B cell (primary cell): ENCODE measurements around the gene MPLKIP. TPM values are rescaled to one million over a fixed set of nuclear protein-coding genes. Genes with fewer than 3 reads are reported as not detected.

Source experiments
- ATAC-seq: fragments of 200-7000 bp; cut with Tn5 transposase; one replicate; pipeline ENCODE4 v1.10.0; 2021; ENCODE audit warnings: low read depth, mild to moderate bottlenecking, moderate number of reproducible peaks, moderate library complexity
- CTCF ChIA-PET: fragments of 350-600 bp; sonication (Branson Sonifier 250); formaldehyde crosslinking; loops from one replicate; lab custom pipeline; 2021; ENCODE audit warnings: antibody characterized with exemption, inconsistent platforms; lab: Charles Lee
- POLR2A ChIA-PET: fragments of 350-600 bp; sonication (Branson Sonifier 250); formaldehyde crosslinking; loops from one replicate; lab custom pipeline; 2021; ENCODE audit warnings: antibody characterized with exemption; lab: Charles Lee
- DNase-seq: peaks from one replicate; pipeline ENCODE4 v3.0.0; 2013
- H2AFZ ChIP-seq: 2 replicates; pipeline ENCODE4 v1.6.1; 2012; ENCODE audit warnings: mild to moderate bottlenecking, low read depth, low read length; ENCODE audit not compliant: insufficient read depth, poor library complexity, severe bottlenecking
- H3K27ac ChIP-seq, 2 donors: 1 replicate in 1 of 2; 2 replicates in 1 of 2; pipeline ENCODE4 v1.5.1; 2012 to 2013; ENCODE audit warnings: low read length in 2 of 2, mild to moderate bottlenecking in 2 of 2, moderate library complexity in 1 of 2
- H3K27me3 ChIP-seq, 4 experiments: fragments of 200-600 bp in 1 of 4; sonication (generic) in 1 of 4; replicated peaks in 1 of 4; 1 replicate in 2 of 4; 2 replicates in 2 of 4; pipeline versions ENCODE4 v1.6.1 to v1.7.0; 2013 to 2016; ENCODE audit warnings: low read length in 3 of 4, mild to moderate bottlenecking in 2 of 4, mixed read lengths in 1 of 4, moderate library complexity in 1 of 4; ENCODE audit not compliant: insufficient read depth in 4 of 4, control insufficient read depth in 3 of 4; ENCODE audit errors: control extremely low read depth in 1 of 4
- H3K36me3 ChIP-seq, 2 experiments: replicated peaks in 1 of 2; 1 replicate in 1 of 2; 2 replicates in 1 of 2; pipeline versions ENCODE4 v1.6.1 to v1.7.1; 2013; ENCODE audit warnings: low read length in 1 of 2; ENCODE audit not compliant: insufficient read depth in 2 of 2, control insufficient read depth in 1 of 2; ENCODE audit errors: control extremely low read depth in 1 of 2, extremely low read depth in 1 of 2
- H3K4me1 ChIP-seq, 2 donors: fragments of 200-600 bp in 1 of 2; sonication (generic) in 1 of 2; 1 replicate in 1 of 2; 2 replicates in 1 of 2; pipeline versions ENCODE4 v1.5.1 to v1.6.1; 2013 to 2017; ENCODE audit warnings: low read length in 2 of 2; ENCODE audit not compliant: control insufficient read depth in 2 of 2, insufficient read depth in 2 of 2
- H3K4me2 ChIP-seq: replicated peaks from 2 replicates; pipeline ENCODE3; 2012; ENCODE audit warnings: mild to moderate bottlenecking, low read depth, low read length; ENCODE audit not compliant: poor library complexity, severe bottlenecking
- H3K4me3 ChIP-seq, 5 experiments: fragments of 200-600 bp in 1 of 5; sonication (generic) in 1 of 5; 1 replicate in 3 of 5; 2 replicates in 2 of 5; pipeline versions ENCODE4 v1.5.1 to v1.7.0; 2011 to 2016; ENCODE audit warnings: low read length in 4 of 5, mild to moderate bottlenecking in 4 of 5, low read depth in 2 of 5, control low read depth in 1 of 5, moderate library complexity in 1 of 5; ENCODE audit not compliant: insufficient read depth in 1 of 5; ENCODE audit errors: control extremely low read depth in 1 of 5, extremely low read depth in 1 of 5
- H3K79me2 ChIP-seq: fragments of 200-600 bp; sonication (generic); one replicate; pipeline ENCODE4 v1.6.0; 2016; ENCODE audit warnings: low read length; ENCODE audit not compliant: control insufficient read depth, insufficient read depth
- H3K9ac ChIP-seq: fragments of 200-600 bp; sonication (generic); 2 replicates; pipeline ENCODE4 v1.6.1; 2017; ENCODE audit warnings: mild to moderate bottlenecking, low read length, moderate library complexity
- H3K9me3 ChIP-seq, 3 donors: one replicate each; pipeline versions ENCODE4 v1.6.1 to v1.7.1; 2013; ENCODE audit warnings: low read length in 2 of 3; ENCODE audit not compliant: control insufficient read depth in 2 of 3, insufficient read depth in 1 of 3; ENCODE audit errors: control extremely low read depth in 1 of 3
- H4K20me1 ChIP-seq: 2 replicates; pipeline ENCODE4 v1.6.0; 2012; ENCODE audit warnings: mild to moderate bottlenecking, low read length; ENCODE audit not compliant: insufficient read depth, control insufficient read depth, poor library complexity, severe bottlenecking
- H3K27ac Mint-ChIP-seq: one replicate; pipeline ENCODE4 v1.8.0; 2021; ENCODE audit warnings: mixed read lengths
- H3K27me3 Mint-ChIP-seq: one replicate; pipeline ENCODE4 v1.8.0; 2021; ENCODE audit warnings: mixed read lengths
- H3K4me1 Mint-ChIP-seq: one replicate; pipeline ENCODE4 v1.8.0; 2021; ENCODE audit warnings: mixed read lengths
- H3K4me3 Mint-ChIP-seq: one replicate; pipeline ENCODE4 v1.8.0; 2021; ENCODE audit warnings: mixed read lengths
- H3K9me3 Mint-ChIP-seq: one replicate; pipeline ENCODE4 v1.8.0; 2022; ENCODE audit warnings: mixed read lengths; ENCODE audit not compliant: insufficient read depth
- CTCF ChIP-seq: fragments of 200-600 bp; IDR thresholded peaks from one replicate; pipeline ENCODE4 v1.8.0; 2022; ENCODE audit warnings: antibody characterized with exemption, mild to moderate bottlenecking
- EZH2 ChIP-seq: IDR thresholded peaks from 2 replicates; pipeline ENCODE4 v1.6.1; 2012; ENCODE audit warnings: borderline replicate concordance, low read depth, mild to moderate bottlenecking, moderate library complexity, low read length; ENCODE audit not compliant: insufficient read depth, poor library complexity, severe bottlenecking
- WGBS: methylation state at CpG from one replicate; pipeline ENCODE4 v1.1.5; 2013; ENCODE audit warnings: missing lambda C conversion rate; ENCODE audit not compliant: insufficient coverage; 5-methylcytosine and 5-hydroxymethylcytosine counted together
- intact Hi-C: fragments of 100-400 bp; cut with micrococcal nuclease; formaldehyde crosslinking; loops from one replicate; pipeline ENCODE4 v1.10.0; 2022
- polyA plus RNA-seq: library from polyadenylated mRNA; depleted of rRNA; stranded (reverse); fragments of >200 nt; gene quantifications from 2 replicates; pipeline ENCODE4 v1.2.3, GENCODE V29; 2012
- total RNA-seq, 2 donors: library from RNA; stranded (reverse); fragments of 120-200 nt in 1 of 2; gene quantifications; 1 replicate in 1 of 2; 2 replicates in 1 of 2; pipeline versions ENCODE4 v1.2.3 to v1.2.4, GENCODE V29; 2013 to 2022

MPLKIP gene
- total and polyA plus RNA-seq, 2 donors (not counting 1 experiment from before 2014, with no cell fraction given), result 23.2 to 34.1 TPM

DNA sequence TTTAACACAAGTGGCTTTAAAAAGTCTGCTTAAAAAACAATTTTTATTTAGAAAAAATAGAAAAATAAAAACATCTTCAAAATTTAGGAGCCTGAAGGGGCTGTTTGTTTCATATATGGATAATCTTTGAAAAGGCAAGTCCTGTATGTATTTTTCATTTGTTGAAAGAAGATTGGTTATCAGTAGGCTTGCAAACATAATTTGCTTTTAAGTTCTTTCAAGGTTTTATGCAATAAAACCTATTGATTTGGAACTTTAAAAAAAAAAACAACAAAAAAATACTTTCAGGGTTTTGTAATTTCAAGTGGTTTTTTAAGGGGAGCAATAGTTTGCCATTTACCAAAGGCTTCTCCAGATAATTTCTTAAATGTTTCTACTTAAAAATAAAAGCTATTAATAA, 35.6 kb downstream of the MPLKIP start:
- no peak overlapping the region for H3K9ac ChIP-seq
- no peak overlapping the region for H3K4me3 ChIP-seq
- Mint-ChIP-seq H3K9me3 (no peaks in the 10 kb centered on the region), H3K27ac (no peak overlapping the region), H3K27me3 (no peaks in the 10 kb centered on the region), H3K4me1 (peaks cover 2% of the 10 kb centered on the region), H3K4me3 (no peak overlapping the region)
- no peak for ATAC-seq
- no peaks in the 10 kb centered on the region for H3K27me3 ChIP-seq
- H3K79me2 ChIP-seq, result no peaks in the 10 kb centered on the region
- H2AFZ ChIP-seq, result no peak overlapping the region
- DNase-seq, result no peak
- POLR2A ChIA-PET, result no interaction called here
- intact Hi-C loops, result no loop called here
- H3K4me1 ChIP-seq, result no peaks in the 10 kb centered on the region
- TF ChIP-seq EZH2, result no peak
- TF ChIP-seq CTCF, result no peak
- no peak overlapping the region for H3K4me2 ChIP-seq
- no peaks in the 10 kb centered on the region for H3K9me3 ChIP-seq
- H3K36me3 ChIP-seq, result peaks cover 4 to 26% of the 10 kb centered on the region in 2 experiments
- no peak overlapping the region for H3K27ac ChIP-seq
- CTCF ChIA-PET, result no interaction called here
- H4K20me1 ChIP-seq, result no peaks in the 10 kb centered on the region

DNA sequence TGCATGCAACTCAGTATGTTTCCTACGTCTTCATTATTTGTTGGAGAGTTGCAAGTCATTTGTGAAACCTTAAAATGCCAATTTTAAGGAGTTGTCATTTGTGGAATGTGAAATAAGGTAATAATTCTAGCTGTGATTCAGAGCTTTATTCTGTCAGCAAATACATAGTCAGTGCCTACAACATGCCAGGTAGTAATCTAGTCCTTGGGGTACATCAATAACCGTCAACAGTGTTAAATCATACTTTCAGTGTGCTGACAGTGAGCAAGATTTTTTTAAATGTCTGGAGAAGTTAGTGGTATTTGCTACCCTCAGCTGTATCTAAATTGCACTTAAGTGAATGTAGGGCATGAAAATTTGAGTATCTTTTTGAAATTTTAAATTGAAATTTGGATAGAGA, 36.7 kb downstream of the MPLKIP start:
- ChIA-PET CTCF (interaction anchor here (1.5 kb wide), 1 partner anchor 352 kb away, joined by 7 read pairs; no protein-coding TSS in a partner anchor), POLR2A (no interaction called here)
- Histone ChIP-seq H3K27me3 (no peaks in the 10 kb centered on the region), H3K4me2 (no peak overlapping the region), H3K9ac (no peak overlapping the region), H3K79me2 (no peaks in the 10 kb centered on the region), H2AFZ (no peak overlapping the region), H3K9me3 (no peaks in the 10 kb centered on the region), H3K36me3 (peaks cover 4 to 35% of the 10 kb centered on the region in 2 experiments), H4K20me1 (no peaks in the 10 kb centered on the region), H3K4me1 (no peaks in the 10 kb centered on the region), H3K27ac (no peak overlapping the region), H3K4me3 (no peak overlapping the region)
- H3K4me1 Mint-ChIP-seq, result peaks cover 2% of the 10 kb centered on the region
- intact Hi-C loops, result no loop called here
- WGBS, result no CpG with 5 or more reads among the region's 2 CpGs
- no peak overlapping the region for H3K4me3 Mint-ChIP-seq
- H3K9me3 Mint-ChIP-seq, result no peaks in the 10 kb centered on the region
- no peaks in the 10 kb centered on the region for H3K27me3 Mint-ChIP-seq
- DNase-seq (no peak), ATAC-seq (no peak)
- TF ChIP-seq EZH2, result no peak
- no peak for TF ChIP-seq CTCF
- no peak overlapping the region for H3K27ac Mint-ChIP-seq
